ENCODE data around the gene ZMAT3.

Gene ZMAT3

DNA sequence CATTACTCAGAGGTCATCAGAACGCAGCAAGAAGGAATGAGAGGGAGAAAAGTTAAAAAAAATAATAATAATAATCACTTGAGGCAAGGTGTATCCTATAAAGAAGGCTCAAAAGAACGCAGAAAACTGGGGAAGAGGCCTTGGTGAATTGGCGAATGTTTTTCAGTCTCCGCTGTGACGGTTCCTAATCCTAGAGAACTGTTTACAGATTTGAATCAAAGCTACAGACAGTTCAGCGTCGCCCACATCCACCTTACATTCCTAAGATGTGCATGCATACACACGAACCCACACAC, 634 bp downstream of the ZMAT3 start:
- WGBS, result 4% methylated on average over 7 of the region's 8 CpGs
- H3K9ac ChIP-seq (ENCODE audit: low read length), result peak overlapping the region; percentile 98
- H3K4me2 ChIP-seq (ENCODE audit: low read length, poor library complexity, severe bottlenecking), result peak overlapping the region; percentile 77

DNA sequence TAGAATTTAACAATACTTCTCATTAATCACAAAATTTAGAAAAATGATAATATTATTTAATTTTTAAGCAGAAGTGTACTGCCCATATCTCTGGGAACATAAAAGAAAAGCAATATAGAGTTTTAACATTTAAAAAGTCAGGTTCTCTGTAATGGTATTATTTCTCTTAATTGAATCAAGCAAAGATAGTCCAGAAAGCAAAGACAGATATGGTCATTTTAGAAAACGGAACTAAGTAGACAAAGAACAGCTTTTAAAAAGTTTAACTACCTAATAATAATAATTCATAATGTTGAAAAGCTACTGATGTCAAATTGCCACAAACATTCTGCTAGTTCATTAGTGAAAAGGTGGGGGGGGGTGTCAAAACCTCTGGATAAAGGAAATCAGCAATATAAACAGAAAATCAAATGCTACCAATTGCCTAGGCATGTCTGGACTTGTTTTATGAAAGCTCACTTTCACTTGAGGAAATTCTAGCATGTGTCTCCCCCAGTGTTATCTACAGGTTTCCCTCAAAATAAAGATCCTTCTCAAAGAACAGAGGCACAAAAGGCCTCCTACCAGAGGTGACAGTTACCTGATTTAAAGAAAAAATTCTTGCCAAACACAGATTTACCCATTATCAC, 1.7 kb downstream of the ZMAT3 start:
- Histone ChIP-seq H3K14ac (ENCODE audit: low read length in 2 of 2) (no peak overlapping the region), H2BK5ac (ENCODE audit: low read depth, low read length, poor library complexity, severe bottlenecking) (no peak overlapping the region), H3K18ac (ENCODE audit: low read depth in 1 of 2, low read length in 2 of 2) (no peak overlapping the region), H3K23ac (ENCODE audit: low read length in 2 of 2) (no peak overlapping the region), H3K4me2 (ENCODE audit: low read length, poor library complexity, severe bottlenecking) (peak overlapping the region; percentile 54), H2BK12ac (ENCODE audit: low read length in 2 of 2) (no peak overlapping the region), H3K9me3 (ENCODE audit: control insufficient read depth, low read length) (no peaks in the 10 kb centered on the region), H2AK5ac (ENCODE audit: low read length, severe bottlenecking) (no peak overlapping the region), H2AFZ (ENCODE audit: low read depth, low read length) (no peak overlapping the region), H2BK15ac (ENCODE audit: low read depth, poor library complexity, severe bottlenecking) (no peak overlapping the region), H3K9ac (ENCODE audit: low read length) (peak overlapping the region; percentile 98), H4K8ac (ENCODE audit: low read length) (no peak overlapping the region), H3K4me3 (ENCODE audit: insufficient read depth in 1 of 2, low read depth in 1 of 2, low read length in 2 of 2) (peak overlapping the region in 1 of 2 experiments; percentile 99), H3K79me1 (replicated peaks; ENCODE audit: low read length, poor library complexity, severe bottlenecking) (peaks cover 1% of the 10 kb centered on the region), H4K91ac (ENCODE audit: low read length) (no peak overlapping the region), H3K4ac (ENCODE audit: low read depth in 1 of 2, low read length in 2 of 2) (no peak overlapping the region), H2BK120ac (ENCODE audit: low read depth, low read length) (no peak overlapping the region), H3K36me3 (ENCODE audit: control insufficient read depth in 1 of 2, insufficient read depth in 2 of 2, low read depth in 1 of 2, low read length in 2 of 2) (peaks cover 8 to 38% of the 10 kb centered on the region in 2 experiments), H3K4me1 (ENCODE audit: control insufficient read depth, insufficient read depth, low read depth, low read length) (peaks cover 12% of the 10 kb centered on the region), H3K27ac (ENCODE audit: low read length, poor library complexity, severe bottlenecking) (peak overlapping the region; percentile 73), H3K27me3 (ENCODE audit: control insufficient read depth in 1 of 2, insufficient read depth in 1 of 2, low read length in 2 of 2) (no peaks in the 10 kb centered on the region)
- peak; percentile 52 for DNase-seq
- no CpG with 5 or more reads among the region's 1 CpG for WGBS

More for the DNA sequence above, 634 bp downstream of the ZMAT3 start:
- peak overlapping the region; percentile 54 for H2AFZ ChIP-seq (ENCODE audit: low read depth, low read length)
- peaks cover 12% of the 10 kb centered on the region for H3K4me1 ChIP-seq (ENCODE audit: control insufficient read depth, insufficient read depth, low read depth, low read length)
- peaks cover 1% of the 10 kb centered on the region for H3K79me1 ChIP-seq (replicated peaks; ENCODE audit: low read length, poor library complexity, severe bottlenecking)
- peak overlapping the region; percentile 86 for H2BK5ac ChIP-seq (ENCODE audit: low read depth, low read length, poor library complexity, severe bottlenecking)
- peak overlapping the region; percentile 40 to 96 for H2BK12ac ChIP-seq (ENCODE audit: low read length in 2 of 2)
- peak overlapping the region; percentile 92 for H3K27ac ChIP-seq (ENCODE audit: low read length, poor library complexity, severe bottlenecking)
- H3K18ac ChIP-seq (ENCODE audit: low read depth in 1 of 2, low read length in 2 of 2), result peak overlapping the region; percentile 95 to 98
- peak overlapping the region; percentile 86 for H4K91ac ChIP-seq (ENCODE audit: low read length)
- no peaks in the 10 kb centered on the region for H3K9me3 ChIP-seq (ENCODE audit: control insufficient read depth, low read length)
- peak overlapping the region in 1 of 2 experiments; percentile 99 for H3K23ac ChIP-seq (ENCODE audit: low read length in 2 of 2)
- DNase-seq, result no peak
- no peaks in the 10 kb centered on the region for H3K27me3 ChIP-seq (ENCODE audit: control insufficient read depth in 1 of 2, insufficient read depth in 1 of 2, low read length in 2 of 2)
- peak overlapping the region; percentile 94 to 99 for H3K4me3 ChIP-seq (ENCODE audit: insufficient read depth in 1 of 2, low read depth in 1 of 2, low read length in 2 of 2)
- H3K36me3 ChIP-seq (ENCODE audit: control insufficient read depth in 1 of 2, insufficient read depth in 2 of 2, low read depth in 1 of 2, low read length in 2 of 2), result peaks cover 5 to 28% of the 10 kb centered on the region in 2 experiments
- H2AK5ac ChIP-seq (ENCODE audit: low read length, severe bottlenecking), result peak overlapping the region; percentile 3
- no peak overlapping the region for H2BK120ac ChIP-seq (ENCODE audit: low read depth, low read length)
- no peak overlapping the region for H2BK15ac ChIP-seq (ENCODE audit: low read depth, poor library complexity, severe bottlenecking)
- no peak overlapping the region for H4K8ac ChIP-seq (ENCODE audit: low read length)
- H3K14ac ChIP-seq (ENCODE audit: low read length in 2 of 2), result peak overlapping the region in 1 of 2 experiments; percentile 99
- H3K4ac ChIP-seq (ENCODE audit: low read depth in 1 of 2, low read length in 2 of 2), result peak overlapping the region in 1 of 2 experiments; percentile 87

DNA sequence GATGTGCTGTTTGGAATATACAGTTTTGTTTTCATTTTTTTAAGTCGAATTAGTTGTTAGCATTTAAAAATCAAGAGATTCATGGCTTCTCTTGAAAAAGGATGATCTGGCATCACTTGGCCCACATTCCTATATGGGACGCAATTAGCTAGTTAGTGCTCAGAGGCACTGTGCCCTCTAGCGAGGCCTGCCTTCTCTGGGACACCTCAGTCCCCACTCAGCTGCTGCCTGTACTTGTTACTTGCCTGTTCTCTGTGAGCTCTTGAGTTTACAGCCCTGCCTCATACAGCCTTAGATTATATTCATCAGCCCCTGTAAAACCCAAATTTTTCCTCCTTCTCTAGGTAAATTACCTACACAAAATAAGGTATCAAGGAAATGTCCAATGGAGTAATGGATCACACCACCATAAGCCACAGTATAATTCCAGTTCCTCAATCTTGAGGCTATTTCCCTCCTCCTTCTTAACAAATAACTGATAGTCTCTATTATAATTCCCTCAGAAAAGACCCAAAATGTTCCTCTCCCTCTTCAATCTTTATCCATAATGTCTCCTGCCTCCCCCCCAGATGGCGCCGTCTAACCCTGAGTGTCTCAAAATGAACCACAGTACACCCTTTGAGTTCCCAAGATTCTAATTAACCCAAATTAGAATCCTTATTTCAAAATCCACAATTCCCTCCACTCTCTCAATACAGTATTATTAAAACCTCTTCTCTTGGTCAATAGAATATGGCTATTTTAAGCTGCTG, 2.7 kb downstream of the ZMAT3 start:
- Histone ChIP-seq H3K36me3 (ENCODE audit: control insufficient read depth in 1 of 2, insufficient read depth in 2 of 2, low read depth in 1 of 2, low read length in 2 of 2) (peaks cover 11 to 47% of the 10 kb centered on the region in 2 experiments), H3K18ac (ENCODE audit: low read depth in 1 of 2, low read length in 2 of 2) (no peak overlapping the region), H2BK5ac (ENCODE audit: low read depth, low read length, poor library complexity, severe bottlenecking) (no peak overlapping the region), H3K4me3 (ENCODE audit: insufficient read depth in 1 of 2, low read depth in 1 of 2, low read length in 2 of 2) (peak overlapping the region in 1 of 2 experiments; percentile 99), H3K27me3 (ENCODE audit: control insufficient read depth in 1 of 2, insufficient read depth in 1 of 2, low read length in 2 of 2) (no peaks in the 10 kb centered on the region), H2BK120ac (ENCODE audit: low read depth, low read length) (no peak overlapping the region), H2AK5ac (ENCODE audit: low read length, severe bottlenecking) (no peak overlapping the region), H3K79me1 (replicated peaks; ENCODE audit: low read length, poor library complexity, severe bottlenecking) (peaks cover 1% of the 10 kb centered on the region), H3K4me2 (ENCODE audit: low read length, poor library complexity, severe bottlenecking) (peak overlapping the region; percentile 4), H3K27ac (ENCODE audit: low read length, poor library complexity, severe bottlenecking) (peak overlapping the region; percentile 44), H3K23ac (ENCODE audit: low read length in 2 of 2) (no peak overlapping the region), H4K8ac (ENCODE audit: low read length) (no peak overlapping the region), H3K9me3 (ENCODE audit: control insufficient read depth, low read length) (no peaks in the 10 kb centered on the region), H2BK15ac (ENCODE audit: low read depth, poor library complexity, severe bottlenecking) (no peak overlapping the region), H3K4ac (ENCODE audit: low read depth in 1 of 2, low read length in 2 of 2) (no peak overlapping the region), H3K9ac (ENCODE audit: low read length) (peak overlapping the region; percentile 98), H3K14ac (ENCODE audit: low read length in 2 of 2) (no peak overlapping the region), H2AFZ (ENCODE audit: low read depth, low read length) (no peak overlapping the region), H3K4me1 (ENCODE audit: control insufficient read depth, insufficient read depth, low read depth, low read length) (peaks cover 15% of the 10 kb centered on the region), H2BK12ac (ENCODE audit: low read length in 2 of 2) (no peak overlapping the region), H4K91ac (ENCODE audit: low read length) (no peak overlapping the region)
- 74% methylated on average over 5 of the region's 5 CpGs for WGBS
- peak; percentile 63 for DNase-seq

DNA sequence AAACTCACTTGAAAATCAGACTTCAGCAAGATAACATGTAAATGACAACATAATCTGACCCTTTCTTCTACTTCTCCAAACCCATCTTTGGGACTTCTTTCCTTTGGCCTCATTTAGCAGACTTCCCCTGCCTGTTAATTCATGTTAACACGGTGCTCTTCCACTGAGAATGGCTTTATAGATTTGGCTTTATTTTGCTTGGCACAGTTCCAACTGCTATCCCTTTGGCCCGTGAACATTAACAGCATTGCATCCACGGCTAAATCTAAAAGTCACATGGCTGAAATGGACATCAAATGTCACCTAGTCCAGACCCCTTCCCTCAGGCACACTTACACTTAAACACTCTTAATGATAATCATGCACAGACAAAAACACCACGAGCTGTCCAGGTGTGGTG, 3.8 kb downstream of the ZMAT3 start:
- H3K27ac ChIP-seq (ENCODE audit: low read length, poor library complexity, severe bottlenecking), result no peak overlapping the region
- no peak overlapping the region for H2AK5ac ChIP-seq (ENCODE audit: low read length, severe bottlenecking)
- no peak overlapping the region for H4K91ac ChIP-seq (ENCODE audit: low read length)
- peaks cover 11 to 58% of the 10 kb centered on the region in 2 experiments for H3K36me3 ChIP-seq (ENCODE audit: control insufficient read depth in 1 of 2, insufficient read depth in 2 of 2, low read depth in 1 of 2, low read length in 2 of 2)
- no peak overlapping the region for H3K4me2 ChIP-seq (ENCODE audit: low read length, poor library complexity, severe bottlenecking)
- H2AFZ ChIP-seq (ENCODE audit: low read depth, low read length), result no peak overlapping the region
- no peaks in the 10 kb centered on the region for H3K9me3 ChIP-seq (ENCODE audit: control insufficient read depth, low read length)
- no peaks in the 10 kb centered on the region for H3K27me3 ChIP-seq (ENCODE audit: control insufficient read depth in 1 of 2, insufficient read depth in 1 of 2, low read length in 2 of 2)
- peaks cover 15% of the 10 kb centered on the region for H3K4me1 ChIP-seq (ENCODE audit: control insufficient read depth, insufficient read depth, low read depth, low read length)
- H3K18ac ChIP-seq (ENCODE audit: low read depth in 1 of 2, low read length in 2 of 2), result peak overlapping the region in 1 of 2 experiments; percentile 5
- H3K14ac ChIP-seq (ENCODE audit: low read length in 2 of 2), result no peak overlapping the region
- no peaks in the 10 kb centered on the region for H3K79me1 ChIP-seq (replicated peaks; ENCODE audit: low read length, poor library complexity, severe bottlenecking)
- H2BK12ac ChIP-seq (ENCODE audit: low read length in 2 of 2), result no peak overlapping the region
- no peak overlapping the region for H2BK5ac ChIP-seq (ENCODE audit: low read depth, low read length, poor library complexity, severe bottlenecking)
- no peak overlapping the region for H3K9ac ChIP-seq (ENCODE audit: low read length)
- H3K4ac ChIP-seq (ENCODE audit: low read depth in 1 of 2, low read length in 2 of 2), result no peak overlapping the region
- H4K8ac ChIP-seq (ENCODE audit: low read length), result no peak overlapping the region
- no peak overlapping the region for H2BK15ac ChIP-seq (ENCODE audit: low read depth, poor library complexity, severe bottlenecking)
- no peak for DNase-seq
- WGBS, result 73% methylated on average over 4 of the region's 4 CpGs
- no peak overlapping the region for H3K23ac ChIP-seq (ENCODE audit: low read length in 2 of 2)
- H2BK120ac ChIP-seq (ENCODE audit: low read depth, low read length), result no peak overlapping the region
- no peak overlapping the region for H3K4me3 ChIP-seq (ENCODE audit: insufficient read depth in 1 of 2, low read depth in 1 of 2, low read length in 2 of 2)

Measured in mesenchymal stem cell (in vitro differentiated cells and primary cell).